Transverse colon (tissue), 4 donors: ENCODE data around the gene AMPD3. TPM values are rescaled to one million over a fixed set of nuclear protein-coding genes. Genes with fewer than 3 reads are reported as not detected.

Experiments used
- DNase-seq: peaks from one replicate; pipeline ENCODE4 v3.0.0-alpha.2; 2019
- H3K27ac ChIP-seq, 4 donors: fragments of 200-600 bp; sonication (generic); 2 replicates each; pipeline ENCODE4 v1.5.1; 2016 to 2018; ENCODE audit warnings: inconsistent platforms in 4 of 4
- H3K27me3 ChIP-seq: fragments of 200-600 bp; sonication (generic); 2 replicates; pipeline ENCODE4 v1.5.1; 2017; ENCODE audit warnings: inconsistent platforms
- H3K36me3 ChIP-seq, 4 donors: fragments of 200-600 bp; sonication (generic); 2 replicates each; pipeline ENCODE4 v1.5.1; 2017 to 2019; ENCODE audit warnings: inconsistent platforms in 4 of 4
- H3K4me1 ChIP-seq, 4 donors: fragments of 200-600 bp; sonication (generic); 2 replicates each; pipeline ENCODE4 v1.5.1; 2017 to 2020; ENCODE audit warnings: inconsistent platforms in 4 of 4
- H3K4me3 ChIP-seq, 4 donors: fragments of 200-600 bp; sonication (generic); 1 replicate in 1 of 4; 2 replicates in 3 of 4; pipeline versions ENCODE4 v1.5.1 to v1.6.1; 2017 to 2019; ENCODE audit warnings: inconsistent platforms in 4 of 4
- H3K9me3 ChIP-seq, 2 donors: fragments of 200-600 bp; sonication (generic); 2 replicates each; pipeline ENCODE4 v1.5.1; 2017 to 2019; ENCODE audit warnings: inconsistent platforms in 2 of 2
- EP300 ChIP-seq: sonication (generic); formaldehyde crosslinking; IDR thresholded peaks from one replicate; pipeline ENCODE4 v1.6.1; 2017; ENCODE audit warnings: antibody characterized with exemption, low read depth
- POLR2A ChIP-seq: fragments of 450-650 bp; IDR thresholded peaks from one replicate; pipeline ENCODE4 v1.6.1; 2016; ENCODE audit warnings: antibody characterized with exemption, mild to moderate bottlenecking, moderate library complexity
- POLR2AphosphoS5 ChIP-seq, 3 donors: sonication (generic); formaldehyde crosslinking; IDR thresholded peaks; one replicate each; pipeline ENCODE4 v1.6.1; 2016; ENCODE audit warnings: antibody characterized with exemption in 3 of 3
- WGBS, 2 donors: methylation state at CpG; one replicate each; pipeline ENCODE4 v1.1.5; 2018; ENCODE audit warnings: low coverage in 1 of 2; 5-methylcytosine and 5-hydroxymethylcytosine counted together
- in situ Hi-C, 4 donors: fragments of 200-750 bp; cut with MboI; loops; one replicate each; pipeline versions ENCODE4 v1.15.0 to v1.15.1; 2017; ENCODE audit warnings: low sequenced_read_pairs in 3 of 4, low pct_ligation_motif_present in 1 of 4, low pct_unique_long_range_greater_than_20kb in 1 of 4
- intact Hi-C: fragments of 100-400 bp; cut with DNase I; formaldehyde crosslinking; loops from one replicate; pipeline ENCODE4 v1.15.1; 2023; ENCODE audit warnings: low total_unique reads
- total RNA-seq, 4 donors: library from RNA; depleted of rRNA; stranded (reverse); fragments of >200 nt; gene quantifications; one replicate each; pipeline ENCODE4 v1.1.0, GENCODE V29; 2016
- TF ChIP-seq, protein P1 (sequence below), 5 experiments: fragments of 200-600 bp in 3 of 5; fragments of 450-650 bp in 2 of 5; sonication (generic) in 3 of 5; IDR thresholded peaks; 1 replicate in 2 of 5; 2 replicates in 3 of 5; pipeline ENCODE4 v1.5.1; 2016 to 2017; ENCODE audit warnings: antibody characterized with exemption in 5 of 5, inconsistent platforms in 3 of 5, mild to moderate bottlenecking in 2 of 5, moderate library complexity in 1 of 5

Gene AMPD3
- total RNA-seq, 4 donors from 2014 or later, result 2.4 to 32.9 (median 11.2) TPM

GRCh38 chr11:10485646-10486045 is 30.6 kb downstream of the AMPD3 start:
- intact Hi-C loops, result no loop called here
- in situ Hi-C loops, result no loop called here
- 100% methylated on average over 1 of the region's 2 CpGs; no CpG with 5 or more reads in 1 of the 2 donors for WGBS, 2 donors
- Histone ChIP-seq H3K4me1 (peaks cover 0 to 17% (median 9%) of the 10 kb centered on the region in 4 donors), H3K27me3 (no peaks in the 10 kb centered on the region), H3K4me3 (no peak overlapping the region), H3K27ac (no peak overlapping the region), H3K36me3 (no peaks in the 10 kb centered on the region), H3K9me3 (no peaks in the 10 kb centered on the region)
- DNase-seq, result no peak
- TF ChIP-seq, protein P1, sequence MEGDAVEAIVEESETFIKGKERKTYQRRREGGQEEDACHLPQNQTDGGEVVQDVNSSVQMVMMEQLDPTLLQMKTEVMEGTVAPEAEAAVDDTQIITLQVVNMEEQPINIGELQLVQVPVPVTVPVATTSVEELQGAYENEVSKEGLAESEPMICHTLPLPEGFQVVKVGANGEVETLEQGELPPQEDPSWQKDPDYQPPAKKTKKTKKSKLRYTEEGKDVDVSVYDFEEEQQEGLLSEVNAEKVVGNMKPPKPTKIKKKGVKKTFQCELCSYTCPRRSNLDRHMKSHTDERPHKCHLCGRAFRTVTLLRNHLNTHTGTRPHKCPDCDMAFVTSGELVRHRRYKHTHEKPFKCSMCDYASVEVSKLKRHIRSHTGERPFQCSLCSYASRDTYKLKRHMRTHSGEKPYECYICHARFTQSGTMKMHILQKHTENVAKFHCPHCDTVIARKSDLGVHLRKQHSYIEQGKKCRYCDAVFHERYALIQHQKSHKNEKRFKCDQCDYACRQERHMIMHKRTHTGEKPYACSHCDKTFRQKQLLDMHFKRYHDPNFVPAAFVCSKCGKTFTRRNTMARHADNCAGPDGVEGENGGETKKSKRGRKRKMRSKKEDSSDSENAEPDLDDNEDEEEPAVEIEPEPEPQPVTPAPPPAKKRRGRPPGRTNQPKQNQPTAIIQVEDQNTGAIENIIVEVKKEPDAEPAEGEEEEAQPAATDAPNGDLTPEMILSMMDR (IDR thresholded peaks at IDR 0.05), result no peak
- no peak for TF ChIP-seq EP300
- no peak for TF ChIP-seq POLR2A
- no peak for TF ChIP-seq POLR2AphosphoS5 (IDR thresholded peaks at IDR 0.05)

DNA sequence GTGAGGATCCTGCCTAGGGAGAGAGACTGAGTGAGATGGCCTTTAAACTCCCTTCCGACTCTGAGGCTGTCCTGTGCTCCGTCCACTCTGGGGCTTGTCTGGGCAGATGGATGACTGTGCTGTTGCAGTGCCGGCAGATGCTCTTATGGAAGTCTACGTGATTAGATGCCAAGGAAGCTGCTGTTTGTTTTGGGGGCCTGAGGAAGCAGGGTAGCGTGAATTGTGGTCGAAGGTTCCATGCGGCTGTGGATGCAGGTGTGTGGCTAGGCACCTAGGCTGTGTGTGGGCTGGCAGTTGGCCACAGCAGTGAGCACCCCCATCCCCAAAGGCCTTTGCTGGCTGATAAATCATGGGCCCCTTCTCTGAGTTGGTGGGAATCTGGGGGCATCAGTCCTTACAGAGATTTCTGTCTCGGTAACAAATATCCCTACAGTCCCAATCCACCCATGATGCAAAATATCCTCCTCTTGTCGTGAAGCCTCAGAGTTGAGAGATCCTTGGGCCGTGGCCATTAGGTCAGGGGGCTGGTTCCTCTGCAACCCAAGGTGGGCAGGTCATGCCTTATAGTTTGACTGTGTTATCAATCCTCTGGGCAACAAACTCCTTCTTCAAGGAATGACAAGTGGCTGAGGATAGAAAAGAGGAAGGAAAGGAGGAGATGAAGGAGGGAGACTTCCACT is 31.2 kb downstream of the AMPD3 start:
- no peaks in the 10 kb centered on the region for H3K27me3 ChIP-seq
- H3K27ac ChIP-seq, result no peak overlapping the region
- 94% methylated on average over 10 of the region's 10 CpGs; no CpG with 5 or more reads in 1 of the 2 donors for WGBS, 2 donors
- TF ChIP-seq, protein P1 (IDR thresholded peaks at IDR 0.05), result no peak
- TF ChIP-seq POLR2A (no peak), POLR2AphosphoS5 (IDR thresholded peaks at IDR 0.05) (no peak), EP300 (no peak)
- in situ Hi-C loops, result no loop called here
- no peak for DNase-seq
- H3K4me3 ChIP-seq, result no peak overlapping the region
- no peaks in the 10 kb centered on the region for H3K36me3 ChIP-seq
- no peaks in the 10 kb centered on the region for H3K9me3 ChIP-seq
- intact Hi-C loops, result no loop called here
- peaks cover 0 to 17% (median 15%) of the 10 kb centered on the region in 4 donors for H3K4me1 ChIP-seq

DNA sequence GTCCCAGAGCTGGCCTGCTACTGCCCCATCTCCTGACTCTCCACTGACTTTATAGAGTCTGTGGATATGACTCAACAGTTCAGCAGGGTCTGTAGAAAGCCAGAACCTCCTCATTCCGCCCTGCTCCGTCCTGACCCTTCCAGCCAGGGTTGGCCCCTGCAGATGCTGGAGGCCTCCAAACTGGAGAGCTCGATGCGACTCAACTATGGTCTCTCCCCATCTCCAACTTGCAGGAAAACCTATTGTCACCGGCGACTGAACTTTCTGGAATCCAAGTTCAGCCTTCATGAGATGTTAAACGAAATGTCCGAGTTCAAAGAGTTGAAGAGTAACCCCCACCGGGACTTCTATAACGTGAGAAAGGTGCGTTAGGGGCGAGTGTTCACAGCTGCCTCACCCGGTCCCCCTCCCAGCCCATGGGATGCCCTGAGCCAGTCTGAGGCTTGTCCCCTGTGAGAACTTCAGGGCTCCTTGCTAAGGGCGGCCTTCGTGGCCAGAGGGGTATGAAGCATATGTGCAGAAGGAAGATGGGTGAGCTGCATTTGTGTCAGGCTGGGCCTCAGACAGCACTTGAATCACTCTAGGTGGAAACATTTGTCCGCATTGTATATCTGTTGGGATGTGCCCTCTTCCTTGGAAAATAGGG is 32.1 kb downstream of the AMPD3 start:
- in situ Hi-C loops, result no loop called here
- Histone ChIP-seq H3K4me1 (peaks cover 0 to 17% (median 15%) of the 10 kb centered on the region in 4 donors), H3K4me3 (no peak overlapping the region), H3K27ac (no peak overlapping the region), H3K27me3 (no peaks in the 10 kb centered on the region), H3K9me3 (no peaks in the 10 kb centered on the region), H3K36me3 (no peaks in the 10 kb centered on the region)
- TF ChIP-seq, protein P1 (IDR thresholded peaks at IDR 0.05), result no peak
- TF ChIP-seq POLR2AphosphoS5 (IDR thresholded peaks at IDR 0.05), result no peak
- no peak for TF ChIP-seq POLR2A
- TF ChIP-seq EP300, result no peak
- WGBS, 2 donors, result 98 to 100% methylated on average over 3 to 16 of the region's 16 CpGs
- intact Hi-C loops, result no loop called here
- no peak for DNase-seq

DNA sequence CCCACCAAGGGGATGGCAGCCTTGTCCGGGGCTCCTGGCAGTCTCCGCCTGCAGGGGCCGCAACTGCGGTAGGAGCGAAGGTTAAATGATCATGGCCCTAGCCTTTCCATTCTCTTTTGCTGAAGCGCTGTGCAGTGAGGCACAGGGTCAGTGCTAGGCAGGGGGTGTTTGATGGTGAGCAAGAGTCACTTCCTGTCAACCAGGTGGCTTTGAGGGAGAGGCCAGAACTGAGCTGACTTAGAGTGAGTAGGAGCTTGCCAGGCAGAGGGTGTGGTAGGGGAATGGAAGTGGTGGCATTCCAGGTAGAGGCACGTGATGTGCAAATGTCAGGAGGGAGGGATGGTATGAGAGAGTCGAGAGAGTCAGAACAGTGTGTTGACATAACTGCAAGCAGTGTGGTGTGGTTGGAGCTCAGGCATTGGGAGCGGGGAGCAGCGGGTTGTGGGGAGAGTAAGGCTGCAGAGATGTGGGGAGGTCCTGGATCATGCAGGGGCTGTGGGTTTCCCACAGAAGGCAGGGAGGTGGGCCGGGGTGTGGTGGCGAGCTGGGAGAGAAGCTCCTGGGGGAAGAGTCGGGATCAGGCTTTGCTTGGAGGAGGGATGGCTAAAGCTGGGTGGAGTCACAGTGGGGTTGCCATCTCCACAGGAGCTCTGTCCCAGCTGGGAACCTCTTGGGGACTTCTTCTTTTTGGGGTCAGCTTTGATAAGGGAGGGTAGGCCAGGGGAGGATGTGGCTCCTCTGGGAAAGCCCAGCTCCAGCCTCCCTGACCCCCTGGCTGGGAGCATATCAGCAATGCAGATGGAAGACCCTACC is 33.3 kb downstream of the AMPD3 start:
- Histone ChIP-seq H3K27ac (peak overlapping the region; percentile 57 to 80 (median 61)), H3K4me3 (no peak overlapping the region), H3K4me1 (peaks cover 0 to 17% (median 15%) of the 10 kb centered on the region in 4 donors), H3K27me3 (no peaks in the 10 kb centered on the region), H3K9me3 (no peaks in the 10 kb centered on the region), H3K36me3 (no peaks in the 10 kb centered on the region)
- intact Hi-C loops, result no loop called here
- in situ Hi-C loops, result no loop called here
- 74 to 85% methylated on average over 11 to 13 of the region's 13 CpGs for WGBS, 2 donors
- DNase-seq, result peak; percentile 50
- TF ChIP-seq, protein P1 (IDR thresholded peaks at IDR 0.05), result no peak
- TF ChIP-seq POLR2A (peak; percentile 35), EP300 (no peak), POLR2AphosphoS5 (IDR thresholded peaks at IDR 0.05) (peak in 2 of 3 donors; percentile 22 to 61)
